Fibroblast of the aortic adventitia (primary cell): ENCODE data around the gene COP1. TPM values are rescaled to one million over a fixed set of nuclear protein-coding genes. Genes with fewer than 3 reads are reported as not detected.

Experiments
- DNase-seq: peaks from one replicate; pipeline ENCODE4 v3.0.0-alpha.2; 2010; ENCODE audit warnings: low read depth
- H3K4me3 ChIP-seq: 2 replicates; pipeline ENCODE4 v1.5.1; 2011; ENCODE audit warnings: low read depth, mild to moderate bottlenecking, control low read depth, low read length, moderate library complexity
- CTCF ChIP-seq: IDR thresholded peaks from 2 replicates; pipeline ENCODE4 v1.5.1; 2011; ENCODE audit warnings: mild to moderate bottlenecking, low read length, control low read depth, inconsistent platforms; ENCODE audit not compliant: insufficient read depth
- total RNA-seq: library from RNA; depleted of rRNA; stranded (reverse); fragments of >200 nt; gene quantifications from 2 replicates; pipeline ENCODE4 v1.2.3, GENCODE V29; 2012; ENCODE audit warnings: low replicate concordance

COP1 gene
- total RNA-seq, 1 donor, result 56.6 TPM

- H3K4me3 ChIP-seq, result no peak overlapping the region
- DNase-seq, result no peak
- TF ChIP-seq CTCF, result no peak
Measured at GRCh38 chr1:176199707-176200106, 7.4 kb downstream of the COP1 start.

GRCh38 chr1:176198413-176198812 lies 8.7 kb downstream of the COP1 start:
- H3K4me3 ChIP-seq, result no peak overlapping the region
- TF ChIP-seq CTCF, result no peak
- DNase-seq, result no peak

GRCh38 chr1:176196728-176197127 lies 10.4 kb downstream of the COP1 start:
- DNase-seq, result no peak
- H3K4me3 ChIP-seq, result no peak overlapping the region
- no peak for TF ChIP-seq CTCF

- DNase-seq, result no peak
- no peak overlapping the region for H3K4me3 ChIP-seq
- no peak for TF ChIP-seq CTCF
Measured at GRCh38 chr1:176195547-176195946, 11.5 kb downstream of the COP1 start.

GRCh38 chr1:176193663-176194062 lies 13.4 kb downstream of the COP1 start:
- DNase-seq, result no peak
- TF ChIP-seq CTCF, result no peak
- H3K4me3 ChIP-seq, result no peak overlapping the region

- DNase-seq, result no peak
- no peak for TF ChIP-seq CTCF
- no peak overlapping the region for H3K4me3 ChIP-seq
Measured at GRCh38 chr1:176193023-176193422, 14.1 kb downstream of the COP1 start.

GRCh38 chr1:176188604-176189003 lies 18.5 kb downstream of the COP1 start:
- no peak for TF ChIP-seq CTCF
- no peak overlapping the region for H3K4me3 ChIP-seq
- no peak for DNase-seq
